ENCODE results near the gene NOL4.
"Not testable (repeated sequence)": the region's sequence is repeated elsewhere in the genome, so short reads cannot be mapped to it uniquely, and the experiment has no call there.

NOL4 gene, protein sequence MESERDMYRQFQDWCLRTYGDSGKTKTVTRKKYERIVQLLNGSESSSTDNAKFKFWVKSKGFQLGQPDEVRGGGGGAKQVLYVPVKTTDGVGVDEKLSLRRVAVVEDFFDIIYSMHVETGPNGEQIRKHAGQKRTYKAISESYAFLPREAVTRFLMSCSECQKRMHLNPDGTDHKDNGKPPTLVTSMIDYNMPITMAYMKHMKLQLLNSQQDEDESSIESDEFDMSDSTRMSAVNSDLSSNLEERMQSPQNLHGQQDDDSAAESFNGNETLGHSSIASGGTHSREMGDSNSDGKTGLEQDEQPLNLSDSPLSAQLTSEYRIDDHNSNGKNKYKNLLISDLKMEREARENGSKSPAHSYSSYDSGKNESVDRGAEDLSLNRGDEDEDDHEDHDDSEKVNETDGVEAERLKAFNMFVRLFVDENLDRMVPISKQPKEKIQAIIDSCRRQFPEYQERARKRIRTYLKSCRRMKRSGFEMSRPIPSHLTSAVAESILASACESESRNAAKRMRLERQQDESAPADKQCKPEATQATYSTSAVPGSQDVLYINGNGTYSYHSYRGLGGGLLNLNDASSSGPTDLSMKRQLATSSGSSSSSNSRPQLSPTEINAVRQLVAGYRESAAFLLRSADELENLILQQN

DNA sequence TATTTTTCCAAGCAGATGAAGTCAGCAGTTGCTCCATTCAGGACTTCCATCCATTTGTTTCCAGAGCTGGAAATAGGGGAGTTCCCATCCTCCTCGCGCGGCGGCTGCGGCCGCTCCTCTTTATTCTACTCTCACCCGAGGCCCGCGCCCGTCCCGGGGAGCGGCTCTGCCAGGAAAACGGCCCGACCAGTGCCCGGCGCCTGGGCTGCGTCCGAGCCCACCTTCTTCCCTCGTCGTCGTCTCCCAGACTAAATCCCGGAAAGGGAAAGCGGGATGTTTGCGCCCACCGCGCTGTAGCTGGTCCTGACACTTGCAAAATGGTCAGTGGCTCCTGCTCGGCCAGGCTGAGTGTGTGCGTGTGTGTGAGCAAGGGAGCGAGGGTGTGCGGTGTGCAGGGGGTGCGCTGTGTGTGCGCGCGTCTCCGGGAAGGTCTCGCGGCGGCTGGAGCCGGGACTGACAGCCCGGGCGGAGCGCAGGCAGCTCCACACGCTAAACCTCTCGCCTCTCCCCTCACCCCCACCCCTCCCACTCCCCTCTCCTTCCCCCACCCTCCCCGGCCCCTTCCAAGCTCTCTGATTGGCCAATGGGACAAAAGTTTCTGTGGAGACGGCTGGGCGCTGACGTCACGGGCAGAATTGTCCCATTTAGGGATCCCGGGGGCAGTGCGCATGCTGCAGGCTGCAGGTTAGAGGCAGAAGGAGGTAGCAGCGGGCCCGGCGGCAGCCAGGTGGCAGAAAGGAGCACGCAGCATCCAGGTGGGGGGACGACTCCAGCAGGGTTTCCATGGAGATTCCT lies at the start of gene NOL4:
Gene NOL4 (minus strand): TSS at position 491 of the 795 bp plus-strand sequence. CDS start 1,660 bp downstream, outside the sequence.
- Mint-ChIP-seq H3K4me1 (ENCODE audit: low read depth) (no peaks in the 10 kb centered on the region), H3K4me3 (no peak within 1 kb of the TSS), H3K36me3 (ENCODE audit: low read depth) (no peaks in the 10 kb centered on the region), H3K27me3 (peaks cover 56% of the 10 kb centered on the region), H3K9me3 (no peaks in the 10 kb centered on the region), H3K27ac (no peak within 1 kb of the TSS)

DNA sequence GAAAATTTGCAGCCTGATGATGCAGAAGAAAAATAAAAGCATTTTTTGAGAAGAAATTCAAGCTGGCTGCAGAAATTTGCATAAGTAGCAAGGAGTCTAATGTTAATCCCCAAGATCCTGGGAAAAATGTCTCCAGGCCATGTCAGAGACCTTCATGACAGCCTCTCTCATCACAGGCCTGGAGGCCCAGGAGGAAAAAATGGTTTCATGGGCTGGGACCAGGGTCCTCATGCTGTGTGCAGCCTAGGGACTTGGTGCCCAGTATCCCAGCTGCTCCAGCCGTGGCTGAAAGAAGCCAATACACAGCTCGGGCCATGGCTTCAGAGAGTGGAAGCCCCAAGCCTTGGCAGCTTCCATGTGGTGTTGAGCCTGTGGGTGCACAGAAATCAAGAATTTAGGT lies 41.3 kb upstream of the NOL4 start:
- H3K9me3 Mint-ChIP-seq: peaks cover 17% of the 10 kb centered on the region
- H3K27me3 Mint-ChIP-seq; H3K4me3 Mint-ChIP-seq; H3K27ac Mint-ChIP-seq; H3K36me3 Mint-ChIP-seq (ENCODE audit: low read depth); H3K4me1 Mint-ChIP-seq (ENCODE audit: low read depth): not testable (repeated sequence)

DNA sequence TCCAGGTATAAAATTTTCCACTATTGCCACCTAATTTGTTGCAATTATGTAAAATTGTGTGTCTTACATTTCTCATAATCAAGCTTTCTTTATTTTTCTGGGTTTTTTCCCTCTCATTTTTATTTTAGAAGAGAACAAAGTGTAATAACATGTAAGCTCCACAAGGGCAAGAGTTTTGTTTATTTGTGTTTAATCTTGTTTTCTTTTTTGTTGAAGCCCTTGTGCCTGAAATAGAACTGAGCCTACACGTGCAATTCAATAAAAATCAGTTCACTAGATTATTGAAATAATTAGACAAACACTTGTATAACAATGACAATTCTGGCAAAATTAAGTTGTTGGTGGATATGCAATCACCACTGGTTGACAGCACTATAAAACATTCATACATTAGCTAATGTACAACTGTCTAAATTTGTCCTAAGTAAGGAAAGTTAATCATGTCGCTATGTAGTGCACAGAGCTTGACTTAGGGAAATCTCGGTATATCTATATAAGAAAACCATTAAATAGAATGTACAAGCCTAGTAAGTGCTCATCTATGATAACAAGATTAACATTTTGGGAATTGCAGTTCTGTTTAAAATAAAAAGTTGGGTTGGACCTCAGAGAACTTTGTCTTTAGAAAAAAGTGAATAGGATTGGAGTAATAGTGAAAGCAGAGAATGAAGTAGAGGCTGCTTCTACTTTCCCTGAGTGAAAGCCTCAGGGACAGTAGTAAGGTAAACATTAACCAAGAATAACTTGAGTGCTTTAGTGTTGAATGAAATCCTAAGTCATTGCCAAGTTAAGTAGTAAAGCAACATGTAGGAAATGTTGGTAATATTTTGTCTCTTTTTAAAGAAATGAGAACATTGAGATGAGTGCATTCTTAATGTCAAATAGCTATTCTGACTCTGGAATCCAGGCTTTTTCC lies 37.4 kb upstream of the NOL4 start:
- Mint-ChIP-seq H3K4me1 (ENCODE audit: low read depth) (no peaks in the 10 kb centered on the region), H3K4me3 (no peak overlapping the region), H3K9me3 (peaks cover 20% of the 10 kb centered on the region), H3K27me3 (no peaks in the 10 kb centered on the region), H3K27ac (no peak overlapping the region), H3K36me3 (ENCODE audit: low read depth) (no peaks in the 10 kb centered on the region)

DNA sequence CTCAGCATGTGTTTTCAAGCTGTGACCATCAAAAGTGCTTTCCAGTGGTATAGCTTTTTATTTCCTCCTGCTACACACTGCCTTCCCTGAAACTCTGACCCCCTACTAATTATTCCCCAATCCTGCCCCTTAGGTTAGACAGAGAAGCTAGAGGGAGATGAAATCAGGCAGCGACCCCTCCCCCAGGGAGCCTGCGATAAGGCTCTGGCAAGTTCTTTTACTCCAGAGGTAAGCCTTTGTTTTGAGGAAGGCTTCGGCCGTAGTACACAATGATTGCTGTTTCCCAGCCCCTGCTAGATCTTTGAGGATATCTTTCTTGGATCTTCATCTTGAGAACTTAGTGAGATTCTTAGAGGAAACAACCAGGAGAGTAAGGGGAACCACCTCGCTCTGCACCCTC lies 33.5 kb upstream of the NOL4 start:
- peaks cover 13% of the 10 kb centered on the region for H3K9me3 Mint-ChIP-seq
- H3K27ac Mint-ChIP-seq: no peak overlapping the region
- no peak overlapping the region for H3K4me3 Mint-ChIP-seq
- no peaks in the 10 kb centered on the region for H3K4me1 Mint-ChIP-seq (ENCODE audit: low read depth)
- H3K27me3 Mint-ChIP-seq: no peaks in the 10 kb centered on the region
- H3K36me3 Mint-ChIP-seq (ENCODE audit: low read depth): no peaks in the 10 kb centered on the region

DNA sequence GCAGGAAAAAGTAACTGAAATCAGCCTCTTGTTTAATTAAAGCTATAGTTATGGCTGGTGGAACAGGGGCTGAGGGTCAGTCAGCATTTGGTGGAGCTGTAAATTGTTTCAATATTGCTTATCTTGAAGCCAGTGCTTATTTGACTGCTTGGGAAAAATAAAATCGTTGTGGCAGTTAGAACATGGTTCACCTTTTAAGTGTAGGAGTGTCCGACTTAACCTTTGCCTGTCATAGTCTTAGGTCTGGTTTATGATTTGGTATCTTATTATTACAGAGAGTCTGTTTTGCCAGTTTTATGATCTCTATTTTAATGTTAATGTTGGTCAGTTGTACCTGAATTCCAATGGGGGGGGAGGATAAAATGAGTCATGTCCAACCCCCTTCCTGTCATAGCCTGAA lies 27.2 kb upstream of the NOL4 start:
- H3K27me3 Mint-ChIP-seq: no peaks in the 10 kb centered on the region
- H3K4me3 Mint-ChIP-seq: no peak overlapping the region
- peaks cover 21% of the 10 kb centered on the region for H3K9me3 Mint-ChIP-seq
- no peaks in the 10 kb centered on the region for H3K4me1 Mint-ChIP-seq (ENCODE audit: low read depth)
- no peak overlapping the region for H3K27ac Mint-ChIP-seq
- H3K36me3 Mint-ChIP-seq (ENCODE audit: low read depth): no peaks in the 10 kb centered on the region

DNA sequence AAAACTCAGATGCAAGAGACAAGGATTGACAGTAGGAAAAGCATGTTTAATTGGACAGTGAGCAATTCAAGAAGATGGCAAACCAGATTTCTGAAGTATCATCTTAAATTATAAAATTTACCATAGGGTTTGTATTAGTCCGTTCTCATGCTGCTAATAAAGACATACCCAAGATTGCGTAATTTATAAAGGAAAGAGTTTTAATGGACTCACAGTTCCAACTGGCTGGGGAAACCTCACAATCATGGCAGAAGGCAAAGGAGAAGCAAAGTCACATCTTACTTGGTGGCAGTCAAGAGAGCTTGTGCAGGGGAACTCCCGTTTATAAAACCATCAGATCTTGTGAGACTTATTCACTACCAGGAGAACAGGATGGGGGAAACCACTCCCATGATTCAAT lies 24.0 kb upstream of the NOL4 start:
- Mint-ChIP-seq H3K9me3 (peaks cover 21% of the 10 kb centered on the region), H3K27me3 (no peaks in the 10 kb centered on the region), H3K4me3 (no peak overlapping the region), H3K4me1 (ENCODE audit: low read depth) (no peaks in the 10 kb centered on the region), H3K36me3 (ENCODE audit: low read depth) (no peaks in the 10 kb centered on the region), H3K27ac (no peak overlapping the region)

DNA sequence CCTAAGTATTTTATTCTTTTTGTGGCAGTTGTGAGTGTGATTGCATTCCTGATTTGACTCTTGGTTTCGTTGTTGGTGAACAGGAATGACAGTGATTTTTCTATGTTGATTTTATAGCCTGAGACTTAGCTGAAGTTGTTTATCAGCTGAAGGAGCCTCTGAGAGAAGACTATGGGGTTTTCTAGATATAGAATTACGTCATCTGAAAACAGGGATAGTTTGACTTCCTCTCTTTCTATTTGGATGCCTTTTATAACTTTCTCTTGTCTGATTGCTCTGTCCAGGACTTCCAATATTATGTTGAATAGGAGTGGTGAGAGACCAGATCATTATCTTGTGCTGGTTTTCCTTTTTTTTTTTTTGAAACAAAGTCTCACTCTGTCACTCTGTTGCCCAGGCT lies 18.0 kb upstream of the NOL4 start:
- Mint-ChIP-seq H3K4me3 (no peak overlapping the region), H3K27me3 (no peaks in the 10 kb centered on the region), H3K36me3 (ENCODE audit: low read depth) (no peaks in the 10 kb centered on the region), H3K9me3 (peaks cover 12% of the 10 kb centered on the region), H3K4me1 (ENCODE audit: low read depth) (no peaks in the 10 kb centered on the region), H3K27ac (no peak overlapping the region)

DNA sequence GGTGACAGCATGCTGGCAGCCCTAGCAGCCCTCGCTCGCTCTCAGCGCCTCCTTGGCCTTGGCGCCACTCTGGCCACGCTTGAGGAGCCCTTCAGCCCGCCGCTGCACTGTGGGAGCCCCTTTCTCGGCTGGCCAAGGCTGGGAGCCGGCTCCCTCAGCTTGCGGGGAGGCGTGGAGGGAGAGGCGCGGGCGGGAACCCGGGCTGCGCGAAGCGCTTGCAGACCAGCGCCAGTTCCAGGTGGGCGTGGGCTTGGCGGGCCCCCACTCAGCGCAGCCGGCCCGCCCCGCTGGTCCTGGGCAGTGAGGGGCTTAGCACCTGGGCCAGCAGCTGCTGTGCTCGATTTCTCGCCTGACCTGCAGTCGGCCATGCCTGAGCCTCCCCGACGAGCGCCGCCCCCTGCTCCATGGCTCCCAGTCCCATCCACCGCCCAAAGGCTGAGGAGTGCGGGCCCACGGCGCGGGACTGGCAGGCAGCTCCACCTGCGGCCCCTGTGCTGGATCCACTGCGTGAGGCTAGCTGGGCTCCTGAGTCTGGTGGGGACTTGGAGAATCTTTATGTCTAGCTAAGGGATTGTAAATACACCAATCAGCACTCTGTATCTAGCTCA lies 9.2 kb upstream of the NOL4 start:
- H3K36me3 Mint-ChIP-seq (ENCODE audit: low read depth): not testable (repeated sequence)

DNA sequence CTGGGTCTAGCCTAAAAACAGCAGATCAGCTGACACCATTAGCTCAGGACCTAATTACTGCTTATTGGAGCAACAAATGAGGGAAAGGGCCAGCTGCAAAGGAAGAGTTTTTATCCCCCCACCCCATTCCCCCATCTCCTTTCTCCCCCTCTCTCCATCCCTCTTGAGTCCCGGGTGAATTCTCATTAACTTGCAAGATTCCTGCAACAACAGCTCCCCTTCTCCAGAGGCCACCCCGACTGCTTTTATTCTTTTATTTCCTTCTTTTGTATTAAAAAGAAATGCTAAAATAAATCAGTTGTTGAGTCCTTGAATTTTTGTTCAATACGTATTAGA lies 473 bp upstream of the NOL4 start:
- no peak overlapping the region for H3K4me3 Mint-ChIP-seq
- H3K27ac Mint-ChIP-seq: no peak overlapping the region
- no peaks in the 10 kb centered on the region for H3K4me1 Mint-ChIP-seq (ENCODE audit: low read depth)
- H3K27me3 Mint-ChIP-seq: peaks cover 50% of the 10 kb centered on the region
- H3K36me3 Mint-ChIP-seq (ENCODE audit: low read depth): no peaks in the 10 kb centered on the region
- H3K9me3 Mint-ChIP-seq: no peaks in the 10 kb centered on the region

More for the DNA sequence above, 9.2 kb upstream of the NOL4 start:
- not testable (repeated sequence) for H3K27ac Mint-ChIP-seq; H3K27me3 Mint-ChIP-seq; H3K4me1 Mint-ChIP-seq (ENCODE audit: low read depth); H3K4me3 Mint-ChIP-seq; H3K9me3 Mint-ChIP-seq

DNA sequence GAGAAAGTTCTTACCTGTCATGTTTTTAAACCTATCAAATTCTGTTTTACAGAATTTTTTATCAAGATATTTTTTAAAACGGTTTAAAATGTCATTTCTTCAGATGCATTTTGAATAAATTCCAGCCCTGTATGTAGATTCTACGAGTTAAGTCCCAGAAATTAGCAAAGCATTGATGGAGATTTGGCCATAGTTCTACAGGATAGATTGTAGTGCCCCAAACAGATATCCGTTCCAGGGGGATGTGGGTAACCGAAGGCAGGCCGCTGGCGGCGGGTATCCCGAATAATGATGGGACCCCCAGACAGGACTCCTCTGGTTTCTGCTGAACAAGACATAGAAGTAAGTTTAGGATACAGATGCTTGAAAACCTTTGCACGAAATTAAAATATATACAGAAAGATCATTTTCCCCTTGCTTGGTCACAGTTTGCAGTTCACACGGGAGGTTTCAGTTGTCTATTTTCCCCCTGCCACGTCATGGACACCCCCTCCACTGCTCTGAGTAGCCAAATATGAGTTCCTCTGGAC lies 755 bp downstream of the NOL4 start:
- Mint-ChIP-seq H3K27ac (no peak overlapping the region), H3K9me3 (no peaks in the 10 kb centered on the region), H3K36me3 (ENCODE audit: low read depth) (no peaks in the 10 kb centered on the region), H3K4me1 (ENCODE audit: low read depth) (no peaks in the 10 kb centered on the region), H3K4me3 (no peak overlapping the region), H3K27me3 (peaks cover 59% of the 10 kb centered on the region)

DNA sequence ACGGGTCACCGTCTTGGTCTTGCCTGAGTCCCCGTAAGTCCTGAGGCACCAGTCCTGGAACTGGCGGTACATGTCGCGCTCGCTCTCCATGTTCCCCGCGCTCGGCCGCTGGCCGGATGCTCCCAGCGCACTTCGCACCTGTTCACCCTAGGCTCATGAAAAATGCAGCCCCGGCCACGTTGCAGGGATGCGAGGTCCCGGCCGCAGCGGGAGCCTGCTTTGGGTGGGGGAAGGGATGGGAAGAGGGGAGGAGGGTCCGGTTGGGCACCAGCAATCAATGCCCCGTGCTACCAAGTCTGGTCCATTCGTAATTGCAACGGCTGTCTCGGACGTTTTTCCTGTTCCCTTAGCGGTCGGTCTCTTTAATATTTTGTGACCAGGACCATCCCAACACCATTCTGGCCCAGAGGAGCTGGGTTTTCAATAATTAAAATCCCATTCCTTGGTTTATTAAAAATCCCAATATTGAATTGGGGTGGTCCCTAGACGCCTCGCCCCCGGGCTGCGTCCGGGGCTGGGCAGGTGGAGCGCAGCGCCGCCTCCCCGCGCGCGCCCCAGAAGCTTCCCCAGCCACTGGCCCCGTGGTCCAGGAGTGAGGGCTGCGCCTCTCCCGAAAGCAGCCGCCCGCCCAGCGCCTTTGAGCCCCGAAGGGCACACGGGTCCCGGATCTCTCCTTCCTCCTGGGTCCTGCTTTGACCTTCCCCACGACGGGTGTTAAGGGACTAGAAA lies 1.4 kb downstream of the NOL4 start:
- peaks cover 1% of the 10 kb centered on the region for H3K9me3 Mint-ChIP-seq
- no peaks in the 10 kb centered on the region for H3K36me3 Mint-ChIP-seq (ENCODE audit: low read depth)
- no peaks in the 10 kb centered on the region for H3K4me1 Mint-ChIP-seq (ENCODE audit: low read depth)
- H3K27me3 Mint-ChIP-seq: peaks cover 60% of the 10 kb centered on the region
- H3K27ac Mint-ChIP-seq: no peak overlapping the region
- no peak overlapping the region for H3K4me3 Mint-ChIP-seq

DNA sequence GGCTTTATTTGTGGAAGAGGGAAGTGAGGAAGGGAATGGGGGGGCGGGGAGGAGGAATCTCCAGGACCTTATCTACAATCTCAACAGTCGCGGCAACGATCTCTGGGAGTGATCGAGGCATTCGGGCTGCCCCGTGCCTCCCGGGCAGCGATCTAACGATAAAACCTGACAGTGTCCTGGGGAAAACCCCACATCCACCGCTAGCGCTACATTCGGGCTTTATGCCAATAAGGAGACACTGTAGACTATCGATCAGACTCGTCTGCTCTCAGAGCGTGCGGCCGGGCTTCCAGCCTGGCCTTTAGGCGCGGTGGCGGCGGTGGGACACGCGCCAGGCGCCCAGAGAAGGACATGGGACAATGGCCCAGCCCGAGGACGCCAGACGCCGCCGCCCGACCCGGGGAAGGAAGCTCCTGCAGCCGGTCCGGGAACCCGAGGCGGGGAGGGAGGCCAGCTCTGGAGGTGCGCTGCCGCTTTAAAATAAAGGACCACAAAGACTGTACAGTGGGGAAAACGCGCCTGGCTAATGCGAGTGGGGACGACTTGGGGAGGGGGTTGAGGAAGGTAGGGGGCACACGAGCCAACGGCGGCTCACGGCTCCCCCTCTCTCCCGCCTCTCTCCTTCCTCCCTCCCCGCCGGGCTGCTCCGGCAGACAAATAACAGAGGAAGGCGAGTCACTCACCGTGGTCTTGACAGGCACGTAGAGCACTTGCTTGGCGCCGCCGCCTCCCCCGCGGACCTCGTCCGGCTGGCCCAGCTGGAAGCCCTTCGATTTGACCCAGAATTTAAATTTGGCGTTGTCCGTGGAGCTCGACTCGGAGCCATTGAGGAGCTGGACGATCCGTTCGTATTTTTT lies 2.2 kb downstream of the NOL4 start:
- Mint-ChIP-seq H3K36me3 (ENCODE audit: low read depth) (no peaks in the 10 kb centered on the region), H3K27ac (no peak overlapping the region), H3K4me1 (ENCODE audit: low read depth) (no peaks in the 10 kb centered on the region), H3K27me3 (peaks cover 65% of the 10 kb centered on the region), H3K9me3 (peaks cover 5% of the 10 kb centered on the region), H3K4me3 (no peak overlapping the region)

DNA sequence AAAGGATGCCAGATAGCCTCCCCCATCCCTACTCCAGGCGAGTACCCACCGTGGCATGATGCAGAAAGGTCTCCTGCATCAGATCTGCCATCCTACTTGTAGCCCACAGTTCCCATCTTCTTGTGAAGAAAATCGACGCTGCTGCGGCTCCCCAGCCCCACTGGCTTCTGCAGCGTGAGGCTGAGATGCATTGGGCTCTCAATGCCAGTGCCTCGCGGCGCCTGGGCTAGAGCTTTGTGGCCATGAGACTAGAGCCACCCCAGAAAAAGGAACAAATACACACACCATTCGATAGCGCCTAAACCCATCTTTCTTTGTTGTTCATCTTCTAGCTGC lies 2.8 kb downstream of the NOL4 start:
- peaks cover 5% of the 10 kb centered on the region for H3K9me3 Mint-ChIP-seq
- no peak overlapping the region for H3K4me3 Mint-ChIP-seq
- no peaks in the 10 kb centered on the region for H3K4me1 Mint-ChIP-seq (ENCODE audit: low read depth)
- H3K27me3 Mint-ChIP-seq: peaks cover 65% of the 10 kb centered on the region
- no peak overlapping the region for H3K27ac Mint-ChIP-seq
- H3K36me3 Mint-ChIP-seq (ENCODE audit: low read depth): no peaks in the 10 kb centered on the region

All from stimulated activated naive CD8-positive, alpha-beta T cell treated with anti-CD3 and anti-CD28 coated beads, Interleukin-15, Interleukin-2, amounts not matched to agents 100 ng/mL and 50 ng/mL, for 24 hours (primary cell).